HepG2 (cell line): ENCODE data around the gene RBCK1. TPM values are rescaled to one million over a fixed set of nuclear protein-coding genes. Genes with fewer than 3 reads are reported as not detected.

Experiments
- AGO1 ChIP-seq: fragments of 200-400 bp; formaldehyde crosslinking; IDR thresholded peaks from 2 replicates; pipeline ENCODE4 v1.6.1; 2017; ENCODE audit warnings: mild to moderate bottlenecking, low read depth, low read length, moderate library complexity; ENCODE audit not compliant: poor library complexity, severe bottlenecking
- ATF7-NPFF ChIP-seq: sonication (generic); formaldehyde crosslinking; IDR thresholded peaks from 2 replicates; pipeline ENCODE4 v1.8.1; 2023; ENCODE audit warnings: mild to moderate bottlenecking, low read depth, missing genetic modification reagents, moderate library complexity
- CENPX ChIP-seq: sonication (generic); formaldehyde crosslinking; IDR thresholded peaks from 2 replicates; pipeline ENCODE4 v1.9.0; 2021; ENCODE audit warnings: mild to moderate bottlenecking, missing genetic modification reagents, moderate library complexity
- MED1 ChIP-seq: sonication (generic); formaldehyde crosslinking; IDR thresholded peaks from 2 replicates; pipeline ENCODE4 v1.4.0; 2020; ENCODE audit warnings: missing genetic modification reagents
- POGZ ChIP-seq: sonication (generic); formaldehyde crosslinking; IDR thresholded peaks from 2 replicates; pipeline ENCODE4 v1.4.0; 2020; ENCODE audit warnings: mild to moderate bottlenecking, missing genetic modification reagents
- REL ChIP-seq: sonication (generic); formaldehyde crosslinking; conservative IDR thresholded peaks from 2 replicates; pipeline ENCODE4 v1.8.0; 2022; ENCODE audit warnings: mild to moderate bottlenecking, missing genetic modification reagents, moderate library complexity
- SP140L ChIP-seq: sonication (generic); formaldehyde crosslinking; IDR thresholded peaks from 2 replicates; pipeline ENCODE4 v1.4.0; 2020; ENCODE audit warnings: missing genetic modification reagents, borderline replicate concordance
- SUZ12 ChIP-seq: fragments of 150-350 bp; IDR thresholded peaks from 2 replicates; pipeline ENCODE4 v1.6.1; 2014; ENCODE audit warnings: low read depth, low read length
- ZBTB1 ChIP-seq: sonication (generic); formaldehyde crosslinking; IDR thresholded peaks from 2 replicates; pipeline ENCODE4 v1.4.0; 2020; ENCODE audit warnings: missing genetic modification reagents, borderline replicate concordance
- ZBTB3 ChIP-seq: sonication (generic); formaldehyde crosslinking; IDR thresholded peaks from 2 replicates; pipeline ENCODE4 v1.4.0; 2020; ENCODE audit warnings: low read depth, mild to moderate bottlenecking, moderate library complexity, missing genetic modification reagents, borderline replicate concordance
- ZFP36L2 ChIP-seq: sonication (generic); formaldehyde crosslinking; IDR thresholded peaks from 2 replicates; pipeline ENCODE4 v1.4.0; 2020; ENCODE audit warnings: missing genetic modification reagents
- ZNF878 ChIP-seq: sonication (generic); formaldehyde crosslinking; IDR thresholded peaks from 2 replicates; pipeline ENCODE4 v1.8.1; 2023; ENCODE audit warnings: mild to moderate bottlenecking, missing genetic modification reagents, moderate library complexity
- polyA plus RNA-seq, 8 experiments: library from polyadenylated mRNA; depleted of rRNA in 3 of 8; stranded (reverse) in 7 of 8; unstranded in 1 of 8; fragments of >200 nt; fragmentation: Illumina TruSeq in 4 of 8; extraction: Trizol in 4 of 8; gene quantifications; 2 replicates each; pipeline versions ENCODE4 v1.2.1 to v1.2.3, GENCODE V29; 2011 to 2016; ENCODE audit warnings: low read depth in 4 of 8, missing spikeins in 1 of 8, mixed read lengths in 1 of 8; ENCODE audit not compliant: insufficient read depth in 1 of 8
- total RNA-seq, 5 experiments: library from RNA; depleted of rRNA; stranded (reverse); fragments of >200 nt; fragmentation: Illumina TruSeq; extraction: Trizol; gene quantifications; 2 replicates each; pipeline ENCODE4 v1.2.3, GENCODE V29; 2016; ENCODE audit warnings: low read depth in 1 of 5
- TF ChIP-seq, protein P1 (sequence below): sonication (generic); formaldehyde crosslinking; IDR thresholded peaks from 2 replicates; pipeline ENCODE4 v1.4.0; 2020; ENCODE audit warnings: missing genetic modification reagents, borderline replicate concordance
- TF ChIP-seq, protein P2 (sequence below): sonication (generic); formaldehyde crosslinking; IDR thresholded peaks from 2 replicates; pipeline ENCODE4 v1.8.0; 2022; ENCODE audit warnings: missing genetic modification reagents, mild to moderate bottlenecking, moderate library complexity, borderline replicate concordance
- TF ChIP-seq, protein P3 (sequence below): sonication (generic); formaldehyde crosslinking; IDR thresholded peaks from 2 replicates; pipeline ENCODE4 v1.8.1; 2023; ENCODE audit warnings: missing genetic modification reagents, inconsistent platforms, borderline replicate concordance
- TF ChIP-seq, protein P4 (sequence below): sonication (generic); formaldehyde crosslinking; conservative IDR thresholded peaks from 2 replicates; pipeline ENCODE4 v1.4.0; 2020; ENCODE audit warnings: missing genetic modification reagents
- TF ChIP-seq, protein P5 (sequence below): sonication (generic); formaldehyde crosslinking; conservative IDR thresholded peaks from 2 replicates; pipeline ENCODE4 v1.4.0; 2020; ENCODE audit warnings: missing genetic modification reagents

The RBCK1 gene
- total and polyA plus RNA-seq, 2 of the 13 experiments (the other 11 are each of a cell fraction or from before 2014, with no cell fraction given), result 149 to 215 TPM

DNA sequence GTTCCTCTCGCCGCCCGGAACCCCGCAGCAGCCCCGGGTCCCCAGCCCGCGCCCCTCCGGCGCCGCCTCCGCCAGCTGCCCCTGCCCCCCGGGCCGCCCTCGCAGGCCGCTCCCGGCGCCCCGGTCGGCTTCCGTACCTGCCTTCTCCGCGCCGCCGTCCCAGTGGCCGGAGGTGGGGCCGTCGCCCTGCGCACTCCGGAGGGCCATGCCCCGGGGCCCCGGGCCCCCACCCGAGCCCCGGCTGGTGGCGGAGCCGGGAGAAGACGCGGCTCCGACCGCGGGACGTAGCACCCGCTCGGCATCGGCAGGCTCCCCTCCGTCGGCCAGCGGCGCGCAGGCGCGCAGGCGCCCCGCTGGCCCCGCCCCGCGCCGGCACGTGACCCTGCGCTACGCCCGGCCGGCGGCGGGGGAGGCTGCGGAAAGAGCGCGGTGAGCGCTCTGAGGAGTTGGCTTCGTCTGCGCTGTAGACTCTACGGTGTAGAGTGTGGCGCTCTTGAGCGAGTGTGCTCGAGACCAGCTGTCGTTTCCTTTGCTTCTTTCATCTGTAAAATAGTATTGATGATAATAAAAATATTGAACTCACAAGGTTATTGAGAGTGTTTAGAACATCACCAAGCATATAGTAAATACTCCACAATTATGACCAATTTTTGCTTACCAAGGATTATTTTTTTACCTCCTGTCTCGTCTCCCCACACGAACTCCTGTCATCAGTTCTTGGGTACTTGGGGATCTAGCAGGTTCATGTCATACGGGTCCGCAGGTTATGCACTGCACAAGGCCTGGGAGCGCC is 54.3 kb downstream of the RBCK1 start, which contains the start of gene TBC1D20 (continued):
- TF ChIP-seq, protein P1, sequence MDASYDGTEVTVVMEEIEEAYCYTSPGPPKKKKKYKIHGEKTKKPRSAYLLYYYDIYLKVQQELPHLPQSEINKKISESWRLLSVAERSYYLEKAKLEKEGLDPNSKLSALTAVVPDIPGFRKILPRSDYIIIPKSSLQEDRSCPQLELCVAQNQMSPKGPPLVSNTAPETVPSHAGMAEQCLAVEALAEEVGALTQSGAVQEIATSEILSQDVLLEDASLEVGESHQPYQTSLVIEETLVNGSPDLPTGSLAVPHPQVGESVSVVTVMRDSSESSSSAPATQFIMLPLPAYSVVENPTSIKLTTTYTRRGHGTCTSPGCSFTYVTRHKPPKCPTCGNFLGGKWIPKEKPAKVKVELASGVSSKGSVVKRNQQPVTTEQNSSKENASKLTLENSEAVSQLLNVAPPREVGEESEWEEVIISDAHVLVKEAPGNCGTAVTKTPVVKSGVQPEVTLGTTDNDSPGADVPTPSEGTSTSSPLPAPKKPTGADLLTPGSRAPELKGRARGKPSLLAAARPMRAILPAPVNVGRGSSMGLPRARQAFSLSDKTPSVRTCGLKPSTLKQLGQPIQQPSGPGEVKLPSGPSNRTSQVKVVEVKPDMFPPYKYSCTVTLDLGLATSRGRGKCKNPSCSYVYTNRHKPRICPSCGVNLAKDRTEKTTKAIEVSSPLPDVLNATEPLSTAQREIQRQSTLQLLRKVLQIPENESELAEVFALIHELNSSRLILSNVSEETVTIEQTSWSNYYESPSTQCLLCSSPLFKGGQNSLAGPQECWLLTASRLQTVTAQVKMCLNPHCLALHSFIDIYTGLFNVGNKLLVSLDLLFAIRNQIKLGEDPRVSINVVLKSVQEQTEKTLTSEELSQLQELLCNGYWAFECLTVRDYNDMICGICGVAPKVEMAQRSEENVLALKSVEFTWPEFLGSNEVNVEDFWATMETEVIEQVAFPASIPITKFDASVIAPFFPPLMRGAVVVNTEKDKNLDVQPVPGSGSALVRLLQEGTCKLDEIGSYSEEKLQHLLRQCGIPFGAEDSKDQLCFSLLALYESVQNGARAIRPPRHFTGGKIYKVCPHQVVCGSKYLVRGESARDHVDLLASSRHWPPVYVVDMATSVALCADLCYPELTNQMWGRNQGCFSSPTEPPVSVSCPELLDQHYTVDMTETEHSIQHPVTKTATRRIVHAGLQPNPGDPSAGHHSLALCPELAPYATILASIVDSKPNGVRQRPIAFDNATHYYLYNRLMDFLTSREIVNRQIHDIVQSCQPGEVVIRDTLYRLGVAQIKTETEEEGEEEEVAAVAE (CRISPR knock-in tag), result no peak
- TF ChIP-seq, protein P2, sequence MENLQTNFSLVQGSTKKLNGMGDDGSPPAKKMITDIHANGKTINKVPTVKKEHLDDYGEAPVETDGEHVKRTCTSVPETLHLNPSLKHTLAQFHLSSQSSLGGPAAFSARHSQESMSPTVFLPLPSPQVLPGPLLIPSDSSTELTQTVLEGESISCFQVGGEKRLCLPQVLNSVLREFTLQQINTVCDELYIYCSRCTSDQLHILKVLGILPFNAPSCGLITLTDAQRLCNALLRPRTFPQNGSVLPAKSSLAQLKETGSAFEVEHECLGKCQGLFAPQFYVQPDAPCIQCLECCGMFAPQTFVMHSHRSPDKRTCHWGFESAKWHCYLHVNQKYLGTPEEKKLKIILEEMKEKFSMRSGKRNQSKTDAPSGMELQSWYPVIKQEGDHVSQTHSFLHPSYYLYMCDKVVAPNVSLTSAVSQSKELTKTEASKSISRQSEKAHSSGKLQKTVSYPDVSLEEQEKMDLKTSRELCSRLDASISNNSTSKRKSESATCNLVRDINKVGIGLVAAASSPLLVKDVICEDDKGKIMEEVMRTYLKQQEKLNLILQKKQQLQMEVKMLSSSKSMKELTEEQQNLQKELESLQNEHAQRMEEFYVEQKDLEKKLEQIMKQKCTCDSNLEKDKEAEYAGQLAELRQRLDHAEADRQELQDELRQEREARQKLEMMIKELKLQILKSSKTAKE, result no peak
- TF ChIP-seq, protein P3, sequence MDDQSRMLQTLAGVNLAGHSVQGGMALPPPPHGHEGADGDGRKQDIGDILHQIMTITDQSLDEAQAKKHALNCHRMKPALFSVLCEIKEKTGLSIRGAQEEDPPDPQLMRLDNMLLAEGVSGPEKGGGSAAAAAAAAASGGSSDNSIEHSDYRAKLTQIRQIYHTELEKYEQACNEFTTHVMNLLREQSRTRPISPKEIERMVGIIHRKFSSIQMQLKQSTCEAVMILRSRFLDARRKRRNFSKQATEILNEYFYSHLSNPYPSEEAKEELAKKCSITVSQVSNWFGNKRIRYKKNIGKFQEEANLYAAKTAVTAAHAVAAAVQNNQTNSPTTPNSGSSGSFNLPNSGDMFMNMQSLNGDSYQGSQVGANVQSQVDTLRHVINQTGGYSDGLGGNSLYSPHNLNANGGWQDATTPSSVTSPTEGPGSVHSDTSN (CRISPR knock-in tag), result no peak; the same call in 1 of the 2 replicates
- TF ChIP-seq ATF7-NPFF (CRISPR knock-in tag) (peak; percentile 75), POGZ (CRISPR knock-in tag) (peak; percentile 26; the same call in 1 of the 2 replicates), ZNF878 (no peak), MED1 (CRISPR knock-in tag) (peak; percentile 80), CENPX (no peak), ZBTB3 (no peak), ZFP36L2 (CRISPR knock-in tag) (no peak), ZBTB1 (CRISPR knock-in tag) (no peak), SP140L (CRISPR knock-in tag) (no peak), REL (CRISPR knock-in tag) (no peak), AGO1 (peak; percentile 83), SUZ12 (no peak)
- TF ChIP-seq, protein P4, sequence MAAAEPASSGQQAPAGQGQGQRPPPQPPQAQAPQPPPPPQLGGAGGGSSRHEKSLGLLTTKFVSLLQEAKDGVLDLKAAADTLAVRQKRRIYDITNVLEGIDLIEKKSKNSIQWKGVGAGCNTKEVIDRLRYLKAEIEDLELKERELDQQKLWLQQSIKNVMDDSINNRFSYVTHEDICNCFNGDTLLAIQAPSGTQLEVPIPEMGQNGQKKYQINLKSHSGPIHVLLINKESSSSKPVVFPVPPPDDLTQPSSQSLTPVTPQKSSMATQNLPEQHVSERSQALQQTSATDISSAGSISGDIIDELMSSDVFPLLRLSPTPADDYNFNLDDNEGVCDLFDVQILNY, result peak; percentile 13; the same call in 1 of the 2 replicates
- TF ChIP-seq, protein P5, sequence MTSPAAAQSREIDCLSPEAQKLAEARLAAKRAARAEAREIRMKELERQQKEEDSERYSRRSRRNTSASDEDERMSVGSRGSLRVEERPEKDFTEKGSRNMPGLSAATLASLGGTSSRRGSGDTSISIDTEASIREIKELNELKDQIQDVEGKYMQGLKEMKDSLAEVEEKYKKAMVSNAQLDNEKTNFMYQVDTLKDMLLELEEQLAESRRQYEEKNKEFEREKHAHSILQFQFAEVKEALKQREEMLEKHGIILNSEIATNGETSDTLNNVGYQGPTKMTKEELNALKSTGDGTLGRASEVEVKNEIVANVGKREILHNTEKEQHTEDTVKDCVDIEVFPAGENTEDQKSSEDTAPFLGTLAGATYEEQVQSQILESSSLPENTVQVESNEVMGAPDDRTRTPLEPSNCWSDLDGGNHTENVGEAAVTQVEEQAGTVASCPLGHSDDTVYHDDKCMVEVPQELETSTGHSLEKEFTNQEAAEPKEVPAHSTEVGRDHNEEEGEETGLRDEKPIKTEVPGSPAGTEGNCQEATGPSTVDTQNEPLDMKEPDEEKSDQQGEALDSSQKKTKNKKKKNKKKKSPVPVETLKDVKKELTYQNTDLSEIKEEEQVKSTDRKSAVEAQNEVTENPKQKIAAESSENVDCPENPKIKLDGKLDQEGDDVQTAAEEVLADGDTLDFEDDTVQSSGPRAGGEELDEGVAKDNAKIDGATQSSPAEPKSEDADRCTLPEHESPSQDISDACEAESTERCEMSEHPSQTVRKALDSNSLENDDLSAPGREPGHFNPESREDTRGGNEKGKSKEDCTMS, result no peak
